Fibroblast of gingiva (primary cell): ENCODE data around the gene ADPRM.
"Not testable (repeated sequence)": the region's sequence is repeated elsewhere in the genome, so short reads cannot be mapped to it uniquely, and the experiment has no call there.

Experiments
- DNase-seq: peaks from one replicate; pipeline ENCODE4 v3.0.0-alpha.2; 2011; ENCODE audit warnings: low read depth

Gene ADPRM

GRCh38 chr17:10699856-10700255 lies 2.5 kb downstream of the ADPRM start:
- peak; percentile 1 for DNase-seq

GRCh38 chr17:10702574-10702973 lies 5.2 kb downstream of the ADPRM start:
- peak; percentile 12 for DNase-seq

DNA sequence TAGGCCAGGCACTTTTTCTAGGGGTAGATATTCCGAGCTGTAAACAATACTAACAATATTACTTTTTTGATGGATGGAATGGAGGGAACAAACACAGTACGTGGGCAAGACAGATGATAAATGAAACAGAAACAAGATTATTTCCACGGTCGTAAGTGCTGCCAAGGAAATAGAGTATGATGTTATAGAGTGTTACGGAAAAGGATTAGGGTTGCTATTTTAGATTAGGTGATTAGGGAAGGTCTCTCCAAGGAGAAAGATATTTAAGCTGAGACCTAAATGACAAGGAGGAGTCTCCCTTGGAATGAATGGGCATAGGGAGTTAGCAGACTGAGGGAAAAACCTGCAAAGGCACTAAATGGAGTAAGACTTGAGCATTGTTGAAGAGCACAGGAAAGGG lies 8.3 kb downstream of the ADPRM start:
- no peak for DNase-seq

GRCh38 chr17:10713318-10713717 lies 15.9 kb downstream of the ADPRM start:
- DNase-seq, result peak; percentile 74

GRCh38 chr17:10716218-10716617 lies 18.8 kb downstream of the ADPRM start:
- no peak for DNase-seq

- DNase-seq, result no peak
Observed at GRCh38 chr17:10718547-10718946, 21.2 kb downstream of the ADPRM start.

- DNase-seq, result no peak
Observed at GRCh38 chr17:10724546-10725195, 27.3 kb downstream of the ADPRM start.

DNA sequence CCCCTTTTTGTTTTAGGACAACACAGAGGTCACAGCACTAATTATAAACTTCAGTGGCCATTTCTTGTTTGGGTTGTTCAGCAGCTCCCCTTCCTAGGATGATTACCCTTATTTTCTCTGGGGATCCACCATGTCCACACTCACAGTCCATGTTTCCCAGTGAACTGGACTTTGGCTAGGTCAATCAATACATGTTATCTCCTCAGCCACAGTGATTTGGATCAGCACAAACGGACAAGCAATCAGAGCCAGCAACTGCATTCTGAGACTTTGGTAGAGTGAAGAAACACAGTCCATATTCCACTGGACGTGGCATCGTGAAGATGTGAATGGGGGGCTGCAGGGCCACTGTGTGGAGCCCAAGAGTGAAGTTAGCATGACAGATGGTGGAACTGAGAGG lies 27.9 kb downstream of the ADPRM start:
- no peak for DNase-seq

DNA sequence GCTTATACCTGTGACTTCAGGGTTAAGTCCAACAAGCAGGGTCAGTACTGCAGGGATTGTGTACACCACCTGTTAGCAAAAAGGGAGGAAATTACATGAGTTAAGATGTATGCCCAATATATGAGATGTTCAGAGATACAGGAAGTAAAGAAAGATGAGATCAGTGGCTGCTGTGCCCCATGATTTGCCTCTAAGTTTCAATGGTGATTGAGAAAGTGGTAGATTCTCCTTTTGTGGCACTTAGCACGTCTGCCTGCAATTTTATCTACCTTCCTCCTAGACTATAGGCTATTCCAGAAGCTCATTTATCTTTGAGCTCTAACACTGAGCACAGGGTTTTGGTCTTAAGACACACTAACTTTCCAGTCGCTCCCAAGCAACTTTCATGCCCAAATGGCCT lies 28.8 kb downstream of the ADPRM start:
- no peak for DNase-seq

DNA sequence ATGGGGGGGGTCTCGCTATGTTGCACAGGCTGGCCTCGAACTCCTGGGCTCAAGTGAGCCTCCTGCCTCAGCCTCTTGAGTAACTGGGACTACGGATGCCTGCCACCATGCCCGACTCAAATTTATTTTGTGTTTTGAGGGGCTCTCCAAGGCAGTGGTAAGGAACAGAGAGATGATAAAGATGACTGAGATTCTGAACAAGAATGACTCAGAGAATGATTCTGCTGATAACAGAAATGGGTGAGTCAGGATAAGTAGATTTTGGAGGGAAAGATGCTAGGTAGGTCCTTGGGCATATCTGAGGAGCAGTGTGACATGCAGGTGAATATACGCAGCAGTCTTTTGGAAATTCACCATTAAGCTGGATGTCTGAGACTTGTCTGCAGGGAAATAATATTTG lies 29.8 kb downstream of the ADPRM start:
- no peak for DNase-seq

GRCh38 chr17:10728331-10728892 lies 31.0 kb downstream of the ADPRM start:
- no peak for DNase-seq

GRCh38 chr17:10729334-10730193 lies 32.2 kb downstream of the ADPRM start, which contains the start of gene TMEM220:
Gene TMEM220, minus strand, starts transcription at chr17:10730023. Its CDS starts 172 bp downstream, at chr17:10729851.
- DNase-seq, result peak; percentile 81

DNA sequence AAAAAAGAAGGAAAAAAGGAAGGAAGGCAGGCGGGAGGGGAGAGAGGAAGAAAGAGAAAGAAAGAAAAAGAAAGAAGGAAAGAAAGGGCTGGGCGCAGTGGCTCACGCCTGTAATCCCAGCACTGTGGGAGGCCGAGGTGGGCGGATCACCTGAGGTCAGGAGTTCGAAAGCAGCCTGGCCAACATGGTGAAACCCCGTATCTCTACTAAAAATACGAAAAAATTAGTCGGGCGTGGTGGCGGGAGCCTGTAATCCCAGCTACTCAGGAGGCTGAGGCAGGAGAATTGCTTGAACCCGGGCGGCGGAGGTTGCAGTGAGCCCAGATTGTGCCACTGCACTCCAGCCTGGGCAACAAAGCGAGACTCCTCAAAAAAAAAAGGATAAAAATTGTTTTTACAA lies 32.9 kb downstream of the ADPRM start:
- DNase-seq, result not testable (repeated sequence)

DNA sequence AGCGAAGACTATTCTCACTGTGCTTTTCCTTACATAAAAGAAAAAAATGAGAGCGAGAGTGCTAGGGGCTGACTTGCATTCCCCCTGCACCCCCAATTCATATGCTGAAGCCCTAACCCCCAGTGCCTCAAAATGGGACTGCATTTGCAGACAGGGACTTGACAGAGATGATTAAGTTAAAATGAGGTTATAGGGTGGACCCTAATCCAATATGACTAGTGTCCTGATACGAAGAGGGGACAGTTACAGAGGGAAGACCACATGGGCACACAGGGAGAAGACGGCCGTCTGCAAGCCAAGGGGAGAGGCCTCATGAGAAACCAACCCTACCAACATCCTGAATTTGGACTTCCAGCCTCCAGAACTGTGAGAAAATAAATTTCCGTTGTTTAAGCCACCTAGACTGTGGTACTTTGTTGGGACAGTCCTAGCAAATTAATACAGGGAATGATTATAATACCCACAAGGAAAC lies 34.0 kb downstream of the ADPRM start:
- DNase-seq, result no peak

DNA sequence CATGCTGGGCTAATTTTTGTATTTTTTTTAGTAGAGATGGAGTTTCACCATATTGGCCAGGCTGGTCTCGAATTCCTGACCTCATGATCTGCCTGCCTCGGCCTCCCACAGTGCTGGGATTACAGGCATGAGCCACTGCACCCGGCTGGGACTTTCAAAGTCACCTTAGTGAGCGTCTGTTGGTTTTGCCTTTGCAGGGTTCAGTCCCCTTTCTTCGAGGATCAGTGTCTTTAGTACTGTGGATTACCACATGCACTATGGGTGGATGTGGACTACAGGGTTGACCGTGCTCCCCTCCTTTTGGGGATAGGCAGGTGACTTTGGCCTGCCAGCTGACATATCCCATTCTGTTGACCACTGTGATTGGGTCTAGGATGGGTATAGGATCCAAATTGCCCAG lies 34.7 kb downstream of the ADPRM start:
- DNase-seq, result not testable (repeated sequence)

- DNase-seq, result no peak
Observed at GRCh38 chr17:10733666-10734065, 36.3 kb downstream of the ADPRM start.

DNA sequence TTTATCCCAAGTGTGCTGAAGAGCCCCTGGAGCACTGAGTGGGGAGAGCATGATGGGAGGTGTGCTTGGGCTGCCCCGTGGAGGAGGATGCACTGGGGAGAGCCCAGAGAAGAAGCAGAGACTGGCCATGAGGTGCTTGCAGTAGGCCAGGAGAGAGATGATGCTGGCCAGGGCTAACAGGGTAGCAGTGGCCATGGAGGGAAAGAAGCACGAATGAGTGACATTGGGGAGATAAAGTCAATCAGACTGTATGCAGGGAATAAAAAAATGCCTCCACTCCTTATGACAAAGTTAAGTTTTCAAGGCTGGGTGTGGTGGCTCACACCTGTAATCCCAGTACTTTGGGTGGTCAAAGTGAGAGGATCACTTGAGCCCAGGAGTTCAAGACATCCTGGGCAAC lies 37.9 kb downstream of the ADPRM start:
- DNase-seq, result no peak

GRCh38 chr17:10735821-10736220 lies 38.4 kb downstream of the ADPRM start:
- no peak for DNase-seq

DNA sequence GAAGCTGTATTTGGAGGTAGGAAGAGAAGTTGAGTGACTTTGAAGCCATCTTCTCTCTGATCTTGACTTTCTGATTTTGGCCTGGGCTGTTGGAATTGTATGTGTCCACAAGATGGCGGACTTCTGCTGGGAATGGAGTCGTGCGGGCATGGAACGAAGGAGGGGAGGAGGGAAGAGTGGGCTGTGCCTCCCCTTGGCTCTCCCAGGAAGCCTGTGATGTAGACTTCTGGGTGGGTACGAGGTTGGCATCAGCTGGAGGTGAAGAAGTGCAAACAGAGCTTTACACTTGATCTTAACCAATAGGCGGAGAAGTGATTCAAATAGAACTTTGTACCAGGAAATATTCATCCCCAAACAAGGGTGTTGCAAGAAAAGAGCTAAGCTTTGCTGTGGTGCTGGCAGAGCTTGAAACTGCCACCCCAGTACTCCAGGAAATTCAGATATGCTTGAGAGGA lies 39.8 kb downstream of the ADPRM start:
- DNase-seq, result peak; percentile 64

DNA sequence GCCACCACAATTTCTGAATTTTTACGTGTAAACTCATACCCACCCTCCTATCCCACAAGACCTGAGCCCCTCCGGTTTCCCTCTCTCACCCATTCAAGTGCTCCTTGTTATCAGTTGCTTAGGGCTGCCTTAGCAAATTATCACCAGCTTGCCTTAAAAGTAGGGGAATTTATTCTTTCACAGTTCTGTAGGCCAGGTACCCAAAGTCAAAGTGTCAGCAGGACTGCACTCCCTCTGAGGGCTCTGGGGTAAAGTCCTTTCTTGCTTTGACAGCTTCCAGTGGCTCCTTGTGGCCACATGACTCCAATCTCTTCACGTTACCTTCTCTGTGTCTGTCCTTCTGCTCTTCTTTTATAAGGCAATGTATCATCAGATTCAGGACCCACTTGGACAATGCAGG lies 40.3 kb downstream of the ADPRM start:
- DNase-seq, result no peak

GRCh38 chr17:10738521-10739258 lies 41.3 kb downstream of the ADPRM start:
- DNase-seq, result no peak

DNA sequence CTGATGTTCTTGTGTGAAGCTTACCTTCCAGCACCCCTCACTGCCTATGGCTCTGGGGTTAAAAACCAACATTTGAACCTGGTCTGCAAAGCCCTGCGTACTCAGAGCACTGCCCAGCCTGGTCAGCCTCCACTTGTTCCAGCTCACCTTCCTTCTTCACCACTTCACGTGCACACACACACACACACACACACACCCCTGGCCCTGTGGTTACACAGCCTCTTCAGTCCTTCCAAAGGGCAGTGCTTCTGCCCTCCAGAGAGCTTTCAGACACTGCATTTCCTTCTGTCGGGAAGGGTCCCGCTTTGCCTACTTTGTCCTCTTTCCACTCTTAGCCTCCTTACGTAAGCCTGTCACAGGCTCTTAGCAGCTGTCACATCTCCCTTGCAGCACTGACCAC lies 42.0 kb downstream of the ADPRM start:
- DNase-seq, result no peak
